ENCODE measurements around the gene RALY.

GRCh38 chr20:34079818-34080217, 86.1 kb downstream of the RALY start:
- TF ChIP-seq CTCF (conservative IDR thresholded peaks at IDR 0.05; ENCODE audit: low read depth, low read length), result no peak
- no peak for TF ChIP-seq EZH2 (IDR thresholded peaks at IDR 0.05; ENCODE audit: borderline replicate concordance, low read depth, low read length, poor library complexity, severe bottlenecking)
